HepG2 (cell line): ENCODE data around the gene PRR14. TPM values are rescaled to one million over a fixed set of nuclear protein-coding genes. Genes with fewer than 3 reads are reported as not detected.
A peak's percentile ranks its signal among the peaks of the same experiment; 100 is the strongest.

ENCODE experiments used
- ATAC-seq: fragments of 200-7000 bp; cut with Tn5 transposase; 3 replicates; pipeline ENCODE4 v1.9.1; 2020; ENCODE audit warnings: mild to moderate bottlenecking, moderate library complexity
- BruUV-seq: library from RNA; stranded (reverse); fragments of 400-500 nt; replicated peaks from 2 replicates; lab custom pipeline; 2021; lab: Mats Ljungman, UMichigan
- CTCF ChIA-PET: fragments of 300-600 bp; formaldehyde crosslinking; extraction: SDS; loops from one replicate; lab custom pipeline; 2021; ENCODE audit warnings: low total read pairs, inconsistent platforms, low intra/inter-chr PET ratio; lab: Yijun Ruan, JAX
- POLR2A ChIA-PET: fragments of 350-600 bp; sonication (Branson Sonifier 250); formaldehyde crosslinking; loops from one replicate; lab custom pipeline; 2020; ENCODE audit warnings: antibody characterized with exemption, inconsistent platforms; lab: Yijun Ruan, JAX
- DNase-seq: peaks from one replicate; pipeline ENCODE4 v3.0.0-alpha.2; 2015; ENCODE audit warnings: low spot score
- FAIRE-seq: peaks from 3 replicates; lab custom pipeline; 2011; peaks lifted over from hg19 to GRCh38; lab: Jason Lieb, UNC
- H2AFZ ChIP-seq: one replicate; pipeline ENCODE4 v1.6.1; 2011; ENCODE audit warnings: low read length, inconsistent platforms
- H3K27ac ChIP-seq: fragments of 300-600 bp; 3 replicates; pipeline ENCODE4 v1.8.0; 2011; ENCODE audit warnings: mixed run types, mild to moderate bottlenecking, mixed read lengths, low read length, inconsistent platforms; ENCODE audit not compliant: insufficient read depth; ENCODE audit errors: extremely low read length
- H3K27me3 ChIP-seq, 2 experiments: fragments of 200-600 bp in 1 of 2; 2 replicates in 1 of 2; 3 replicates in 1 of 2; pipeline versions ENCODE4 v1.6.0 to v1.8.0; 2011; ENCODE audit warnings: low read length in 2 of 2, mild to moderate bottlenecking in 2 of 2, moderate library complexity in 2 of 2, inconsistent platforms in 1 of 2; ENCODE audit not compliant: insufficient read depth in 2 of 2, control insufficient read depth in 1 of 2
- H3K36me3 ChIP-seq, 2 experiments: fragments of 200-600 bp in 1 of 2; replicated peaks in 1 of 2; 2 replicates in 1 of 2; 3 replicates in 1 of 2; pipeline versions ENCODE4 v1.5.1 to v1.8.0; 2011; ENCODE audit warnings: low read length in 2 of 2, inconsistent platforms in 1 of 2; ENCODE audit not compliant: insufficient read depth in 2 of 2, control insufficient read depth in 1 of 2
- H3K4me1 ChIP-seq: 2 replicates; pipeline ENCODE4 v1.5.1; 2012; ENCODE audit warnings: low read length, inconsistent platforms; ENCODE audit not compliant: insufficient read depth
- H3K4me2 ChIP-seq: 2 replicates; pipeline ENCODE4 v1.6.0; 2011; ENCODE audit warnings: low read depth, low read length, inconsistent platforms
- H3K4me3 ChIP-seq, 3 experiments: fragments of 200-600 bp in 1 of 3; sonication (generic), shearing (Covaris generic) in 1 of 3; replicated peaks in 1 of 3; 2 replicates each; pipeline ENCODE4 v1.5.1; 2011 to 2016; ENCODE audit warnings: low read length in 3 of 3, inconsistent platforms in 2 of 3, low read depth in 2 of 3, mild to moderate bottlenecking in 2 of 3, control low read depth in 1 of 3, mixed read lengths in 1 of 3; ENCODE audit not compliant: insufficient read depth in 1 of 3
- H3K79me2 ChIP-seq: one replicate; pipeline ENCODE4 v1.6.1; 2011; ENCODE audit warnings: low read length, inconsistent platforms; ENCODE audit not compliant: insufficient read depth
- H3K9ac ChIP-seq: 2 replicates; pipeline ENCODE4 v1.6.0; 2011; ENCODE audit warnings: mild to moderate bottlenecking, low read depth, low read length, inconsistent platforms; ENCODE audit not compliant: insufficient read depth
- H3K9me3 ChIP-seq: 2 replicates; pipeline ENCODE4 v1.5.1; 2012; ENCODE audit warnings: mild to moderate bottlenecking, low read length
- H4K20me1 ChIP-seq: 2 replicates; pipeline ENCODE4 v1.6.0; 2011; ENCODE audit warnings: inconsistent platforms, mild to moderate bottlenecking, low read length, moderate library complexity; ENCODE audit not compliant: insufficient read depth
- AGO1 ChIP-seq: fragments of 200-400 bp; formaldehyde crosslinking; IDR thresholded peaks from 2 replicates; pipeline ENCODE4 v1.6.1; 2017; ENCODE audit warnings: mild to moderate bottlenecking, low read depth, low read length, moderate library complexity; ENCODE audit not compliant: poor library complexity, severe bottlenecking
- ARNT ChIP-seq: fragments of 450-650 bp; IDR thresholded peaks from 2 replicates; pipeline ENCODE4 v1.6.1; 2017
- BCL3 ChIP-seq: sonication (generic); formaldehyde crosslinking; IDR thresholded peaks from 2 replicates; pipeline ENCODE4 v1.5.1; 2020; ENCODE audit warnings: mild to moderate bottlenecking, missing genetic modification reagents, moderate library complexity
- GRHL1 ChIP-seq: sonication (generic); formaldehyde crosslinking; conservative IDR thresholded peaks from 2 replicates; pipeline ENCODE4 v1.8.0; 2022; ENCODE audit warnings: missing genetic modification reagents
- GTF3A ChIP-seq: sonication (generic); formaldehyde crosslinking; conservative IDR thresholded peaks from 2 replicates; pipeline ENCODE4 v1.4.0; 2020; ENCODE audit warnings: mild to moderate bottlenecking, missing genetic modification reagents
- HNRNPL ChIP-seq: fragments of 200-400 bp; formaldehyde crosslinking; IDR thresholded peaks from 2 replicates; pipeline ENCODE4 v1.6.1; 2017; ENCODE audit warnings: mild to moderate bottlenecking, low read depth, low read length
- KDM1A ChIP-seq: IDR thresholded peaks from 2 replicates; pipeline ENCODE4 v1.6.1; 2016; ENCODE audit warnings: missing compliant biosample characterization
- POLR2A ChIP-seq, 2 experiments: IDR thresholded peaks; 2 replicates each; pipeline ENCODE4 v1.6.1; 2011; ENCODE audit warnings: low read depth in 2 of 2, low read length in 2 of 2, mild to moderate bottlenecking in 1 of 2, moderate library complexity in 1 of 2; ENCODE audit not compliant: insufficient read depth in 1 of 2
- RBFOX2 ChIP-seq: fragments of 200-400 bp; formaldehyde crosslinking; IDR thresholded peaks from 2 replicates; pipeline ENCODE4 v1.6.1; 2017; ENCODE audit warnings: low read depth, mild to moderate bottlenecking, low read length
- RBM39 ChIP-seq: fragments of 200-400 bp; formaldehyde crosslinking; IDR thresholded peaks from one replicate; pipeline ENCODE4 v1.6.1; 2018; ENCODE audit warnings: antibody characterized with exemption, mild to moderate bottlenecking, low read depth, low read length; ENCODE audit not compliant: poor library complexity, severe bottlenecking
- REPIN1 ChIP-seq: sonication (generic); formaldehyde crosslinking; IDR thresholded peaks from 2 replicates; pipeline ENCODE4 v1.8.0; 2022; ENCODE audit warnings: missing genetic modification reagents, low read depth, mild to moderate bottlenecking, borderline replicate concordance
- SP4 ChIP-seq: sonication (generic); formaldehyde crosslinking; IDR thresholded peaks from 2 replicates; pipeline ENCODE4 v1.8.1; 2023; ENCODE audit warnings: mild to moderate bottlenecking, missing genetic modification reagents
- SPEN ChIP-seq: sonication (generic); formaldehyde crosslinking; IDR thresholded peaks from 2 replicates; pipeline ENCODE4 v1.5.1; 2020; ENCODE audit warnings: low read depth, mild to moderate bottlenecking, missing genetic modification reagents
- TEAD3 ChIP-seq: optimal IDR thresholded peaks from 2 replicates; pipeline ENCODE3; 2016; ENCODE audit warnings: borderline replicate concordance
- ZBTB42 ChIP-seq: sonication (generic); formaldehyde crosslinking; IDR thresholded peaks from 2 replicates; pipeline ENCODE4 v1.5.0; 2020; ENCODE audit warnings: mild to moderate bottlenecking, missing genetic modification reagents
- ZKSCAN1 ChIP-seq: fragments of 150-350 bp; IDR thresholded peaks from 2 replicates; pipeline ENCODE4 v1.6.1; 2014; ENCODE audit warnings: low read length
- ZNF558 ChIP-seq: sonication (generic); formaldehyde crosslinking; IDR thresholded peaks from 2 replicates; pipeline ENCODE4 v1.9.0; 2022; ENCODE audit warnings: mild to moderate bottlenecking, missing genetic modification reagents, borderline replicate concordance
- ZNF720 ChIP-seq: sonication (generic); formaldehyde crosslinking; IDR thresholded peaks from 2 replicates; pipeline ENCODE4 v1.4.0; 2020; ENCODE audit warnings: missing genetic modification reagents
- ZSCAN25 ChIP-seq: sonication (generic); formaldehyde crosslinking; IDR thresholded peaks from 2 replicates; pipeline ENCODE4 v1.8.0; 2022; ENCODE audit warnings: mild to moderate bottlenecking, missing genetic modification reagents
- WGBS: methylation state at CpG from one replicate; pipeline ENCODE4 v1.1.6; 2017; ENCODE audit warnings: low lambda C conversion rate; 5-methylcytosine and 5-hydroxymethylcytosine counted together
- in situ Hi-C: cut with HindIII; loops from 2 replicates; pipeline ENCODE4 v1.10.0; 2017; ENCODE audit warnings: low pct_unique_long_range_greater_than_20kb; ENCODE audit not compliant: extremely low pct_ligation_motif_present
- intact Hi-C: fragments of 100-400 bp; cut with micrococcal nuclease; formaldehyde crosslinking; loops from one replicate; pipeline ENCODE4 v1.10.0; 2022; ENCODE audit not compliant: unreplicated experiment
- polyA plus RNA-seq, 8 experiments: library from polyadenylated mRNA; depleted of rRNA in 3 of 8; stranded (reverse) in 7 of 8; unstranded in 1 of 8; fragments of >200 nt; fragmentation: Illumina TruSeq in 4 of 8; extraction: Trizol in 4 of 8; gene quantifications; 2 replicates each; pipeline versions ENCODE4 v1.2.1 to v1.2.3, GENCODE V29; 2011 to 2016; ENCODE audit warnings: low read depth in 4 of 8, missing spikeins in 1 of 8, mixed read lengths in 1 of 8; ENCODE audit not compliant: insufficient read depth in 1 of 8
- total RNA-seq, 5 experiments: library from RNA; depleted of rRNA; stranded (reverse); fragments of >200 nt; fragmentation: Illumina TruSeq; extraction: Trizol; gene quantifications; 2 replicates each; pipeline ENCODE4 v1.2.3, GENCODE V29; 2016; ENCODE audit warnings: low read depth in 1 of 5
- TF ChIP-seq, protein P1 (sequence below): sonication (generic); formaldehyde crosslinking; conservative IDR thresholded peaks from 2 replicates; pipeline ENCODE4 v1.8.0; 2022; ENCODE audit warnings: low read depth, missing genetic modification reagents

Gene PRR14
- total and polyA plus RNA-seq, 2 of the 13 experiments (the other 11 are each of a cell fraction or from before 2014, with no cell fraction given): 8.4 to 11.0 TPM

DNA sequence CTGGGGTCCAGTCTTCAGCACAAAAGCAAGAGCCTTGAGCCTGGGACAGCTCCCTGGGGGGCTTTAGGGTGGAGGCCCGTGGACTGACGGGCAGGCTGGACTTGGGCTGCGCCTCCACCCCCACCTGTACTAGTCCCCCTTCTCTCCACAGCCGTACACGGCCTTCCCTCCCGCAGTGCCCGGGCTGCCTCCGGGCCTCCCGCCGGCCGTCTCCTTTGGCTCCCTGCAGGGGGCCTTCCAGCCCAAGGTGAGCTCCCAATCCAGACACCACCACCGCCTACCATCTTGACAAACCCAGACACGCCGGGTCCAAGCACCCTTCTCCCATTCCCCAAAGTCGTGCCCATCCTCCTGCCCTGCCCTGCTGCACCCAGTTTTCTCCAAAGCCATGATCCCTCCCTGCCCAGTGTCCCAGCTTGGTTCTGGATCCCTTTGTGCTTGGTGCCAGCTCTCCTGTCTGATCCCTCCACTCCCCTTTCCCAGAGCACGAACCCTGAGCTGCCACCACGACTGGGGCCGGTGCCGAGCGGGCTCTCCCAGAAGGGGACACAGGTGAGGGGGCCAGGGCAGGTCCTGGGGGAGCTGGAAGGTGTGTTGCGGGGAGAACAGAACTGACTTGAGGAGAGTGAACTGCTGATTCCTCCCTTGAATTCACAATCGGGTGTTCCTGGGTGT, 14.5 kb downstream of the PRR14 start:
- H3K36me3 ChIP-seq: peaks cover 61 to 91% of the 10 kb centered on the region in 2 experiments
- TF ChIP-seq REPIN1: no peak
- no peak for TF ChIP-seq BCL3 (CRISPR knock-in tag)
- no peak for TF ChIP-seq AGO1
- no peak for TF ChIP-seq ZNF720 (CRISPR knock-in tag)
- TF ChIP-seq HNRNPL: 0 out of 2 replicates have a peak, but pooled peaks have one; percentile 18
- no peak for TF ChIP-seq ZSCAN25
- TF ChIP-seq ARNT: no peak
- no peak for TF ChIP-seq GTF3A (CRISPR knock-in tag)
- TF ChIP-seq, protein P1, sequence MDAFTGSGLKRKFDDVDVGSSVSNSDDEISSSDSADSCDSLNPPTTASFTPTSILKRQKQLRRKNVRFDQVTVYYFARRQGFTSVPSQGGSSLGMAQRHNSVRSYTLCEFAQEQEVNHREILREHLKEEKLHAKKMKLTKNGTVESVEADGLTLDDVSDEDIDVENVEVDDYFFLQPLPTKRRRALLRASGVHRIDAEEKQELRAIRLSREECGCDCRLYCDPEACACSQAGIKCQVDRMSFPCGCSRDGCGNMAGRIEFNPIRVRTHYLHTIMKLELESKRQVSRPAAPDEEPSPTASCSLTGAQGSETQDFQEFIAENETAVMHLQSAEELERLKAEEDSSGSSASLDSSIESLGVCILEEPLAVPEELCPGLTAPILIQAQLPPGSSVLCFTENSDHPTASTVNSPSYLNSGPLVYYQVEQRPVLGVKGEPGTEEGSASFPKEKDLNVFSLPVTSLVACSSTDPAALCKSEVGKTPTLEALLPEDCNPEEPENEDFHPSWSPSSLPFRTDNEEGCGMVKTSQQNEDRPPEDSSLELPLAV (CRISPR knock-in tag): no peak
- TF ChIP-seq POLR2A (IDR thresholded peaks at IDR 0.05; ENCODE audit: insufficient read depth in 1 of 2, low read depth in 2 of 2, low read length in 2 of 2): 0 out of 4 replicates have a peak, but pooled peaks of 1 of the 2 experiments have one; percentile 17
- no peak for TF ChIP-seq TEAD3 (CRISPR knock-in tag)
- TF ChIP-seq RBFOX2: peak; percentile 55; the same call in 1 of the 2 replicates
- TF ChIP-seq ZNF558: no peak
- TF ChIP-seq KDM1A (CRISPR knock-in tag): no peak
- no peak for TF ChIP-seq SP4 (CRISPR knock-in tag)
- TF ChIP-seq SPEN (CRISPR knock-in tag): no peak
- no peak for TF ChIP-seq GRHL1 (CRISPR knock-in tag)
- TF ChIP-seq ZBTB42 (CRISPR knock-in tag): no peak
- TF ChIP-seq RBM39: peak; percentile 30
- TF ChIP-seq ZKSCAN1: no peak

More for the DNA sequence above, 14.5 kb downstream of the PRR14 start:
- no TSS peak for BruUV-seq
- Histone ChIP-seq H3K4me1 (peaks cover 26% of the 10 kb centered on the region), H3K4me2 (no peak overlapping the region), H3K27me3 (no peaks in the 10 kb centered on the region), H3K27ac (no peak overlapping the region), H4K20me1 (peaks cover 23% of the 10 kb centered on the region; the same call in 1 of the 2 replicates), H3K79me2 (peaks cover 34% of the 10 kb centered on the region), H3K4me3 (no peak overlapping the region), H3K9me3 (no peaks in the 10 kb centered on the region), H3K9ac (no peak overlapping the region), H2AFZ (no peak overlapping the region)
- POLR2A ChIA-PET: interaction anchor here (0.9 to 1.3 kb wide), 2 partner anchors 25 to 29 kb away, joined by 3 read pairs; no protein-coding TSS in a partner anchor
- DNase-seq (no peak), ATAC-seq (peak; percentile 6; the same call in 1 of the 3 replicates), FAIRE-seq (no peak)
- CTCF ChIA-PET: no interaction called here
- WGBS: 95% methylated on average over 22 of the region's 22 CpGs
- in situ Hi-C loops (loop anchor here (25.0 kb wide), 1 partner anchor 853 kb away; the partner anchor contains the start of genes MAZ, MVP, PAGR1 and PRRT2), intact Hi-C loops (no loop called here)
